WTC11 (cell line): ENCODE results near the gene SUN2. TPM values are rescaled to one million over a fixed set of nuclear protein-coding genes. Genes with fewer than 3 reads are reported as not detected.

Source experiments
- ATAC-seq: fragments of 200-7000 bp; cut with Tn5 transposase; 2 replicates; pipeline ENCODE4 v1.10.0; 2021; ENCODE audit warnings: mild to moderate bottlenecking, moderate library complexity
- CTCF ChIA-PET: fragments of 300-600 bp; sonication (Branson Sonifier 250); formaldehyde crosslinking; loops from one replicate; lab custom pipeline; 2021; ENCODE audit warnings: antibody characterized with exemption; lab: Charles Lee
- POLR2A ChIA-PET: fragments of 350-600 bp; sonication (Branson Sonifier 250); formaldehyde crosslinking; loops from one replicate; lab custom pipeline; 2021; ENCODE audit warnings: antibody characterized with exemption; lab: Charles Lee
- DNase-seq: peaks from one replicate; pipeline ENCODE4 v3.0.0; 2021; ENCODE audit warnings: low spot score
- H3K27ac Mint-ChIP-seq: 2 replicates; pipeline ENCODE4 v1.8.0; 2021; ENCODE audit warnings: mixed read lengths
- H3K27me3 Mint-ChIP-seq: 2 replicates; pipeline ENCODE4 v1.8.0; 2021; ENCODE audit warnings: low read depth, mild to moderate bottlenecking, moderate library complexity, mixed read lengths
- H3K36me3 Mint-ChIP-seq: 2 replicates; pipeline ENCODE4 v1.8.0; 2021; ENCODE audit warnings: mixed read lengths
- H3K4me1 Mint-ChIP-seq: 2 replicates; pipeline ENCODE4 v1.8.0; 2022; ENCODE audit warnings: mixed read lengths
- H3K4me3 Mint-ChIP-seq: 2 replicates; pipeline ENCODE4 v1.8.0; 2021; ENCODE audit warnings: mild to moderate bottlenecking, moderate library complexity, mixed read lengths
- H3K9me3 Mint-ChIP-seq: 2 replicates; pipeline ENCODE4 v1.8.0; 2021; ENCODE audit warnings: mixed read lengths
- ARID4B ChIP-seq: sonication (generic); formaldehyde crosslinking; IDR thresholded peaks from 2 replicates; pipeline ENCODE4 v1.8.0; 2023; ENCODE audit warnings: missing genetic modification reagents, mild to moderate bottlenecking, borderline replicate concordance
- CDX4 ChIP-seq: fragments of 250-450 bp; sonication (Bioruptor Pico); IDR thresholded peaks from 2 replicates; pipeline ENCODE4 v1.9.0; 2021; ENCODE audit warnings: moderate library complexity, mild to moderate bottlenecking, inconsistent platforms, borderline replicate concordance
- CTCF ChIP-seq: fragments of 200-600 bp; IDR thresholded peaks from 2 replicates; pipeline ENCODE4 v1.8.0; 2022; ENCODE audit warnings: antibody characterized with exemption
- ERG ChIP-seq: fragments of 250-450 bp; sonication (Bioruptor Pico); IDR thresholded peaks from 2 replicates; pipeline ENCODE4 v1.8.0; 2021; ENCODE audit warnings: mild to moderate bottlenecking
- FOXK1 ChIP-seq: sonication (generic); formaldehyde crosslinking; IDR thresholded peaks from 2 replicates; pipeline ENCODE4 v1.8.0; 2022; ENCODE audit warnings: mild to moderate bottlenecking, moderate library complexity, missing genetic modification reagents
- GRHL2 ChIP-seq: fragments of 250-450 bp; sonication (Bioruptor Pico); IDR thresholded peaks from 2 replicates; pipeline ENCODE4 v1.8.0; 2022; ENCODE audit warnings: mild to moderate bottlenecking, moderate library complexity; ENCODE audit not compliant: insufficient replicate concordance, severe bottlenecking
- JAZF1 ChIP-seq: fragments of 250-450 bp; sonication (Bioruptor Pico); IDR thresholded peaks from 2 replicates; pipeline ENCODE4 v1.9.0; 2021; ENCODE audit warnings: moderate library complexity, mild to moderate bottlenecking, inconsistent platforms
- JUN ChIP-seq: sonication (generic); formaldehyde crosslinking; IDR thresholded peaks from 2 replicates; pipeline ENCODE4 v1.8.0; 2023; ENCODE audit warnings: mild to moderate bottlenecking, missing genetic modification reagents
- NR1H2 ChIP-seq: sonication (generic); formaldehyde crosslinking; IDR thresholded peaks from 2 replicates; pipeline ENCODE4 v1.9.0; 2021; ENCODE audit warnings: mild to moderate bottlenecking, moderate library complexity, missing genetic modification reagents
- PREB ChIP-seq: sonication (generic); formaldehyde crosslinking; IDR thresholded peaks from 2 replicates; pipeline ENCODE4 v1.8.1; 2022; ENCODE audit warnings: mild to moderate bottlenecking, missing genetic modification reagents, moderate library complexity, borderline replicate concordance
- SP1 ChIP-seq: sonication (generic); formaldehyde crosslinking; conservative IDR thresholded peaks from 2 replicates; pipeline ENCODE4 v1.8.1; 2022; ENCODE audit warnings: missing genetic modification reagents
- TCF7 ChIP-seq: sonication (generic); formaldehyde crosslinking; IDR thresholded peaks from 2 replicates; pipeline ENCODE4 v1.8.0; 2022; ENCODE audit warnings: mild to moderate bottlenecking, low read depth, missing genetic modification reagents, moderate library complexity
- ZMAT4 ChIP-seq: fragments of 250-450 bp; sonication (Bioruptor Pico); IDR thresholded peaks from 2 replicates; pipeline ENCODE4 v1.9.0; 2021; ENCODE audit warnings: mild to moderate bottlenecking
- total RNA-seq: library from RNA; stranded (reverse); gene quantifications from 3 replicates; pipeline ENCODE4 v1.2.3, GENCODE V29; 2021

Gene SUN2
- total RNA-seq, 1 experiment from 2014 or later, result 30.1 TPM

GRCh38 chr22:38784856-38785255 is 29.1 kb upstream of the SUN2 start:
- ATAC-seq (no peak), DNase-seq (no peak)
- ChIA-PET POLR2A (interaction anchor here (0.7 kb wide), 1 partner anchor 909 kb away, joined by 3 read pairs; no protein-coding TSS in a partner anchor), CTCF (interaction anchor here (6.9 kb wide), 1 partner anchor 16 kb away, joined by 60 read pairs; no protein-coding TSS in a partner anchor)
- no peaks in the 10 kb centered on the region for H3K9me3 Mint-ChIP-seq
- no peaks in the 10 kb centered on the region for H3K36me3 Mint-ChIP-seq
- H3K27me3 Mint-ChIP-seq, result no peaks in the 10 kb centered on the region
- no peak overlapping the region for H3K27ac Mint-ChIP-seq
- no peak overlapping the region for H3K4me3 Mint-ChIP-seq
- TF ChIP-seq ARID4B (CRISPR knock-in tag), result no peak
- no peak for TF ChIP-seq CDX4
- no peak for TF ChIP-seq ZMAT4 (CRISPR knock-in tag)
- H3K4me1 Mint-ChIP-seq, result peaks cover 5% of the 10 kb centered on the region

- H3K27me3 Mint-ChIP-seq, result no peaks in the 10 kb centered on the region
- peaks cover 5% of the 10 kb centered on the region for H3K4me1 Mint-ChIP-seq
- CTCF ChIA-PET, result interaction anchor here (6.9 kb wide), 1 partner anchor 15 kb away, joined by 60 read pairs; no protein-coding TSS in a partner anchor
- no peak overlapping the region for H3K4me3 Mint-ChIP-seq
- H3K9me3 Mint-ChIP-seq, result no peaks in the 10 kb centered on the region
- TF ChIP-seq FOXK1 (CRISPR knock-in tag) (no peak), SP1 (CRISPR knock-in tag) (no peak), NR1H2 (CRISPR knock-in tag) (no peak), ERG (CRISPR knock-in tag) (no peak), JUN (CRISPR knock-in tag) (no peak), TCF7 (no peak), GRHL2 (no peak), JAZF1 (CRISPR knock-in tag) (no peak), CTCF (no peak), PREB (CRISPR knock-in tag) (no peak)
- POLR2A ChIA-PET, result no interaction called here
- DNase-seq (no peak), ATAC-seq (no peak)
- no peak overlapping the region for H3K27ac Mint-ChIP-seq
- no peaks in the 10 kb centered on the region for H3K36me3 Mint-ChIP-seq
Measured at GRCh38 chr22:38784035-38784434, 28.2 kb upstream of the SUN2 start.
